HUES64 (cell line): ENCODE data around the gene PAK5.
"Not testable (repeated sequence)": the region's sequence is repeated elsewhere in the genome, so short reads cannot be mapped to it uniquely, and the experiment has no call there.

Experiments used
- H3K27ac ChIP-seq: 2 replicates; pipeline ENCODE4 v1.7.0; 2013; ENCODE audit warnings: low read depth, low read length, inconsistent platforms
- H3K27me3 ChIP-seq: 2 replicates; pipeline ENCODE4 v1.6.1; 2013; ENCODE audit warnings: mild to moderate bottlenecking, low read length; ENCODE audit not compliant: insufficient read depth
- H3K36me3 ChIP-seq: 2 replicates; pipeline ENCODE4 v1.6.1; 2013; ENCODE audit warnings: mild to moderate bottlenecking, low read length; ENCODE audit not compliant: insufficient read depth
- H3K4me1 ChIP-seq: 2 replicates; pipeline ENCODE4 v1.6.1; 2013; ENCODE audit warnings: mild to moderate bottlenecking, low read length, moderate library complexity; ENCODE audit not compliant: insufficient read depth
- H3K4me3 ChIP-seq: 2 replicates; pipeline ENCODE4 v1.5.1; 2013; ENCODE audit warnings: mild to moderate bottlenecking, low read length, moderate library complexity
- H3K9ac ChIP-seq: 2 replicates; pipeline ENCODE4 v1.6.1; 2013; ENCODE audit warnings: mild to moderate bottlenecking, low read depth, low read length
- H3K9me3 ChIP-seq: 2 replicates; pipeline ENCODE4 v1.6.1; 2013; ENCODE audit warnings: low read depth, low read length; ENCODE audit not compliant: insufficient read depth
- WGBS: fragments of 150-250, 120-280 bp; methylation state at CpG from one replicate; pipeline ENCODE4 v1.1.7; 2013; ENCODE audit warnings: missing lambda C conversion rate; 5-methylcytosine and 5-hydroxymethylcytosine counted together

The PAK5 gene

DNA sequence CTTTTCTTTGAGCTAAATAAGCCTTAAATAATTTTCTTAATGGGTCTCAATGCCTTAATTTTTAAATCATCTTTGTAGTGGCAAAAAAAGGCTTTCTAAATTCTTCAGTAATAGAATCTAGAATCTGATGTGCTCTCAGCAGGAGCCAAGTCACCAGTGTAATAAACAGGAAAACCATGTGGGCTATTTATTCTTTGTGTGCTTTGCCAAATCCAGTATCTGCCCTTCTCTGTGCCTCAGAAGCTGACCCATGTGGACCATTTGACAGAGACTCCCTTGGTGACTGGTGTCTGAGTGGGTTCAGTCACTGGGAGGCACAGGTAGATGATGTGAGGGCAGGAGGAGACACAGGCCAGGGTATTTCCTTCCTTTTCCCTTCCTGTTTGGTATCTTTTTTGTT lies 152.9 kb downstream of the PAK5 start:
- H3K9ac ChIP-seq = no peak overlapping the region

DNA sequence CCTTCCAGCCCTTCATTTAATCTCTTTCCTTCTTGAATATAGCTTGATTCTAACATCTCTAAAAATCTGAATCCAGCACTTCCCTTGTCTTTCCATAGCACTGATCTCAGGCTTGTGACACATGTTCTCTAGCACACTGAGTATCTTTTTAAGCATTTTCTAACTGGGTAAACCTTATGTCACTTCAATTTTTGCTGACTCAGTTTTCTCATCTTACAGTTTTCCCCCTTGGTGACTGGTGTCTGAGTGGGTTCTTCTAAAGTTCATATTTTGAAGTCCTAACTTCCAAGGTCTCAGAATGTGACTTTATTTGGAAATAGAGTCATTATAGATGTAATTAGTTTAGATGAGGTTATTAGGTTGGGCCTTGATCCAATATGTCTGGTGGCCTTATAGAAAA lies 153.9 kb downstream of the PAK5 start:
- Histone ChIP-seq H3K27me3 (no peaks in the 10 kb centered on the region), H3K4me3 (no peak overlapping the region), H3K9me3 (no peaks in the 10 kb centered on the region), H3K27ac (no peak overlapping the region), H3K36me3 (no peaks in the 10 kb centered on the region), H3K4me1 (peaks cover 3% of the 10 kb centered on the region; the same call in 1 of the 2 replicates), H3K9ac (no peak overlapping the region)

More for the DNA sequence above, 152.9 kb downstream of the PAK5 start:
- Histone ChIP-seq H3K4me1 (peaks cover 3% of the 10 kb centered on the region; the same call in 1 of the 2 replicates), H3K9me3 (no peaks in the 10 kb centered on the region), H3K27ac (no peak overlapping the region), H3K4me3 (no peak overlapping the region), H3K36me3 (no peaks in the 10 kb centered on the region), H3K27me3 (no peaks in the 10 kb centered on the region)

DNA sequence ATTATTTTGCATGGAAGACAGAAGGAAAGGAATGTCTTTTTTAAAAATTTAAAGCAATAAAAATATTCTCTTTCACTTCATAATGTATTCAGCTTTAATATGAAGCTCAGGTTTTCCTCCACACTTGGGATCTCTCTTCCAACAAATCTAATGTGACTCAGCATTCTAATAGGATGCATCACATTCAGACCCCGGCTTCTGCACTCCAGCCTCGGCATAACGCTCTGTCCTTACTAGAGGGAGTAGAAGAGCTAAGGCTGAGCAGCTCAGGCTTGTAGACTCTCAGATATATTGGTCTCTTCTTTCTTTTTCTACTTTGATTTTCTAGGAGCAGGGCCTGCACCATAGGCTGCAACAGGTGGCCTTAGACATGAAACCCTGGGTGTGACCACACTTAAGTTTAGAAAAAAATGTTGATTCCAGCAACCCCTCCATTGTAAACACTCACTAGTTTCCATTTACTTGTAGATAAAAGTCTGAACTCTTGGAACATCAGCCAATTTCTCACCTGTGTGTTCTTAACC lies 161.7 kb downstream of the PAK5 start:
- H3K36me3 ChIP-seq = no peaks in the 10 kb centered on the region
- H3K27me3 ChIP-seq = no peaks in the 10 kb centered on the region
- no peaks in the 10 kb centered on the region for H3K9me3 ChIP-seq
- WGBS = 85% methylated on average over 3 of the region's 3 CpGs
- H3K4me3 ChIP-seq = no peak overlapping the region
- H3K9ac ChIP-seq = no peak overlapping the region
- no peaks in the 10 kb centered on the region for H3K4me1 ChIP-seq
- no peak overlapping the region for H3K27ac ChIP-seq

DNA sequence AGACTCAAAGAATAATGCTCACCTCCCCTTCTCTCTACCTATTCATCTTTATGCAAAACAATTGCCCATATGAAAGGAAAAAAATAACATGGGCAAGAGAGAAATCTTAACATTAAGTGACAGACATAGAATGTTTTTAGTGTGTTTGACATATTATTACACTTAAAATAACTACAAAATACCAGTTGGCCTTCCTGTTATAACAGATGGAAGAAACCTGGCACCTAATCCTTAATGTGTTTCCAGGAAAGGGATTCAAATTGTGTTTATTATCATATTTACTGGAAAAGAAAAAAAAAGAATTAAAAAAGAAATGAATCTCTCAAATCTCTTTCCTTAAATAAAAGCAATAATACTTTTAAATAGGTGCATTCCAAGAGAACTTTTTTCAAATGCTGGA lies 165.9 kb downstream of the PAK5 start:
- H3K9me3 ChIP-seq = no peaks in the 10 kb centered on the region
- H3K27ac ChIP-seq = no peak overlapping the region
- H3K27me3 ChIP-seq = no peaks in the 10 kb centered on the region
- no peak overlapping the region for H3K9ac ChIP-seq
- no peaks in the 10 kb centered on the region for H3K4me1 ChIP-seq
- no peak overlapping the region for H3K4me3 ChIP-seq
- no peaks in the 10 kb centered on the region for H3K36me3 ChIP-seq

DNA sequence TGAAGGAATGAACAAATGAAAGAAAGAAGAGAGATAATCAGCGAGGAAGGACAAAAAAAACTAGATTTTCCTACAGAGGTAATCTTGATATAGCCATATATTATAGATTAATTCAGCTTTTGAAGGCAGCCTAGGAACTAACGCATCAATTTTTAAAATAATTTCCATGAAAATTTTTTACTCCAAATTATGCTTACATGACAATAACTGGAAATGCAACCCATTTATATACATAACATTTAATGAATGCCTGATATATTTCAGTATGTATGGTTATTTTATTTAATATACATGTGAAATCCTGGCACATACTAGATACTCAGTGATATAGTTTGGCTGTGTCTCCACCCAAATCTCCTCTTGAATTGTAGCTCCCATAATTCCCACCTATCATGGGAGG lies 166.8 kb downstream of the PAK5 start:
- no peak overlapping the region for H3K27ac ChIP-seq
- no peak overlapping the region for H3K4me3 ChIP-seq
- no peaks in the 10 kb centered on the region for H3K9me3 ChIP-seq
- no peak overlapping the region for H3K9ac ChIP-seq
- H3K27me3 ChIP-seq = no peaks in the 10 kb centered on the region
- H3K36me3 ChIP-seq = no peaks in the 10 kb centered on the region
- 78% methylated on average over 2 of the region's 2 CpGs for WGBS
- no peaks in the 10 kb centered on the region for H3K4me1 ChIP-seq

DNA sequence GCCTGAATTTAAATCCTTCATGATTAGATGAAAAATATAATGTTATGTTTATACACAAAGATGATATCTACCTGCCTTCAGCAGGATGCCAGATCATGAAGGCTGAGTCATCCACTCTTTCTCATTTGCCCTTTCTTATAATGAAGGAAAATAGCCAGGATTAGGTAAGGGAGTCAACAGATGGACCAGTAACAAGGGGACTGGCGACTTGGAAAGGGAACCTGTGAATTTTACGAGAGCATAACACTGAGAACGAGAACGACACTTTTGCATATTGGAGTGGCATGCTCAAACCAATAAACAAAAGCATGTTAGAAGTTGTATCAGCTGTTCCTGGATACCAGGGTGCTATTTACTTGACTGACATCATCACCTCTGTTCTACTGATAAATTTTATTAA lies 170.5 kb downstream of the PAK5 start:
- Histone ChIP-seq H3K27ac (no peak overlapping the region), H3K4me1 (peaks cover 2% of the 10 kb centered on the region; the same call in 1 of the 2 replicates), H3K27me3 (no peaks in the 10 kb centered on the region), H3K4me3 (no peak overlapping the region), H3K9ac (no peak overlapping the region), H3K36me3 (no peaks in the 10 kb centered on the region), H3K9me3 (no peaks in the 10 kb centered on the region)
- WGBS = 78% methylated on average over 4 of the region's 4 CpGs

DNA sequence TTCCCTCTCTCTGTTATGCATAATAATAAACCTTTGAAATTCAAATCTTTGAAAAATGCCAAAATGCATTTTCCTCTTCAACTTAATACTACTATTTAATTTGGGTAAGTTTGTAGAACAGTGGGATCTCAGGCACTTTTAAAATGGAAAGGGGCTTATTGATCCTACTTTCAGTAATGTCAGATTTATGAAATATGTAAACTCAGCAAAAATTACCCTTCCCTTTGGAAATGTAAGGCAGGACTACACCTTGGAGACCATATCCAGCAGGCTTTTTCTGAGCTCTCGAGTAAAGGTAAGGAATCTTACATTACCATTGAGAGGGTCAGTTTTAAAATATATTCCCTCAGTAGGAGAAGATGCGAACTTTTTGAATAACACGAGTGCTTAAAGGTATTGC lies 175.5 kb downstream of the PAK5 start:
- 75% methylated on average over 1 of the region's 3 CpGs for WGBS
- H3K4me3 ChIP-seq = no peak overlapping the region
- H3K27me3 ChIP-seq = no peaks in the 10 kb centered on the region
- H3K9ac ChIP-seq = no peak overlapping the region
- no peaks in the 10 kb centered on the region for H3K9me3 ChIP-seq
- H3K27ac ChIP-seq = no peak overlapping the region
- H3K4me1 ChIP-seq = peaks cover 3% of the 10 kb centered on the region; the same call in 1 of the 2 replicates
- H3K36me3 ChIP-seq = no peaks in the 10 kb centered on the region

DNA sequence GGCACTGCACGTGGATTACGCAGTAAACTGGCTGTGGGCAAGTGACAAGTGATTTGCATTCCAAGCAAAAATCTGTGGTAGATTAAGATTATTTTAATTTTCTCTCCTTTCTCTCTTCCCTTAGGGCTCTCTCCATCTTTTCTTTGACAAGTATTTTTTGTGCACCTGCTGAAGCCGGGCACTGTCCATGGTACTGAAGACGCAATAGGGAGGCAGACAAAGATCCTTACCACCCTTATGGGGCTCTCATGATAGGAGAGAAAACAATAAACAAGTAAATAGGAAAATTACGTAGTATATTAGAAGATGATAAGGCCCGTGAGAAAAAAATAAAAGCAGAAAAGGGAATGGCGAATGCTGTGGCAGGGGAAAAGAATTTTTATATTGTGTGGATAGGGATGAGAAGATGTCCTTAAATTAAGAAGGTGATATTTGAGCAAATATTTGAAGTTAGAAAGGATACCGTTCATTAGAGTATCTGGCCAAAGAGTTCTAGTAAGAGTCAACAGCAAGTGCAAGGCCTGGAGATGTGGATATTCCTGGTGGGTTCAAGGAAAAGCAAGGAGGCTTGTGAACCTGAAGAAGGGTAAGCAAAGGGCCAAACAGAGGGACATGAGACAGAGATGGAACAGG lies 178.5 kb downstream of the PAK5 start:
- Histone ChIP-seq H3K27me3 (no peaks in the 10 kb centered on the region; the same call in 1 of the 2 replicates), H3K36me3 (no peaks in the 10 kb centered on the region), H3K4me1 (peaks cover 3% of the 10 kb centered on the region; the same call in 1 of the 2 replicates), H3K9me3 (no peaks in the 10 kb centered on the region), H3K9ac (no peak overlapping the region), H3K4me3 (no peak overlapping the region), H3K27ac (no peak overlapping the region)
- WGBS = 53% methylated on average over 8 of the region's 8 CpGs

DNA sequence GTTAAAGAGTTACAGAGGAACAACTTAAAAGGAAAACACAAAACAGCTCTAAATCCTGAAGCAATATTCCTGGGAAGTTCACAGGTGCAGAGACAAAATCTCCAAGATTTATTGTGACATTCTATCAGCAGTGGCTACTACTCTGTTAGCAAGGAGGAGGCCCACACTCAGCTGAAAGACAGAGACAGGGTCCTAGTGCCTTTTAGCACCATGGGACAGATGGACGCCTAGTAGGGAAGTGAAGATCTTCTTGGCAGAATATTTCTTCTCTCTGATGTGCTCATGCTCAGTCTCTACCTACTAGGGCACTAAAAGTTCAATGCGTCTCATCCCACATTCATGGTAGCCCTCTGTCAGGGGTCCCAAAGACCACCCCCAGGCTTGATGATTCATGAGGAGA lies 191.1 kb downstream of the PAK5 start:
- 94% methylated on average over 2 of the region's 2 CpGs for WGBS
- no peaks in the 10 kb centered on the region for H3K27me3 ChIP-seq
- no peak overlapping the region for H3K27ac ChIP-seq
- no peaks in the 10 kb centered on the region for H3K9me3 ChIP-seq
- H3K36me3 ChIP-seq = no peaks in the 10 kb centered on the region
- H3K9ac ChIP-seq = no peak overlapping the region
- H3K4me3 ChIP-seq = no peak overlapping the region
- no peaks in the 10 kb centered on the region for H3K4me1 ChIP-seq

DNA sequence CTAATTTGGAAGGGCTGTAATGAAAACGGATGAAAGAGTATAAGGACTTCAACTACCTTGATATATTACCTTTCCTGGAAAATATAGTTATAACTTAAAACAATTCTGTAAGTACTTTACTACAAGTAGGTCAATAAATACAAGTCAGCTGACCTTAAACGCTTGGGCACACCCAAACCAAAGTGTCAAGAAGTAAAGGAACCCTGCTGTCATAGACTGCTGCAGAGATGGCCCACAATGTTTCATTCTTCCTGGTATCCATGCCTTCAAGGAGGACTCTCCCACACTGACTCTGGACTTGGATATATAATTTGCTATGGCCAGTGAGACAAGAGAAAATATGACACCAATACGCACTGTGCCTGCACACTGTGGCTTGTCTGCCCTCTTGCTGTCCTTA lies 192.5 kb downstream of the PAK5 start:
- H3K4me3 ChIP-seq = no peak overlapping the region
- no peak overlapping the region for H3K27ac ChIP-seq
- no peaks in the 10 kb centered on the region for H3K27me3 ChIP-seq
- no peaks in the 10 kb centered on the region for H3K36me3 ChIP-seq
- H3K9me3 ChIP-seq = no peaks in the 10 kb centered on the region
- no peaks in the 10 kb centered on the region for H3K4me1 ChIP-seq
- WGBS = 97% methylated on average over 2 of the region's 3 CpGs
- H3K9ac ChIP-seq = no peak overlapping the region

DNA sequence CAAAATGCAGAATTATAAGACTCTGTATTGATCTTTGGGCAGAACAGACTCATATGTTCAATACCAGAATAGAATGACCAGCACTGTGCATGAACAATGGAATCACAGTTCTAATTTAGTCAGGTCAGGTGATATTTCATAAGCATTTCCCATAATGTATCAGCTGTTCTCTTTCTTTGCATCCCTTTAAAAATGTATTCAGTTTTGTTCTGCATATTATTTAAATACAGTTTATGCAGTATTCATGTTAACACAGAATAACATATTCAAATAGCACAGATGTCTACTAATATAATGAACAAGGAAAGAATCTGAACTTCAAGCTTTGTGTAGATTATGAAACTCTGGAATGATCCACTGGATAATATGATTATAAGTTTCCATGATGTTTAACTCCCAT lies 196.0 kb downstream of the PAK5 start:
- no peak overlapping the region for H3K4me3 ChIP-seq
- H3K27me3 ChIP-seq = no peaks in the 10 kb centered on the region
- H3K9ac ChIP-seq = no peak overlapping the region
- no peak overlapping the region for H3K27ac ChIP-seq
- no peaks in the 10 kb centered on the region for H3K4me1 ChIP-seq
- no peaks in the 10 kb centered on the region for H3K36me3 ChIP-seq
- H3K9me3 ChIP-seq = no peaks in the 10 kb centered on the region

DNA sequence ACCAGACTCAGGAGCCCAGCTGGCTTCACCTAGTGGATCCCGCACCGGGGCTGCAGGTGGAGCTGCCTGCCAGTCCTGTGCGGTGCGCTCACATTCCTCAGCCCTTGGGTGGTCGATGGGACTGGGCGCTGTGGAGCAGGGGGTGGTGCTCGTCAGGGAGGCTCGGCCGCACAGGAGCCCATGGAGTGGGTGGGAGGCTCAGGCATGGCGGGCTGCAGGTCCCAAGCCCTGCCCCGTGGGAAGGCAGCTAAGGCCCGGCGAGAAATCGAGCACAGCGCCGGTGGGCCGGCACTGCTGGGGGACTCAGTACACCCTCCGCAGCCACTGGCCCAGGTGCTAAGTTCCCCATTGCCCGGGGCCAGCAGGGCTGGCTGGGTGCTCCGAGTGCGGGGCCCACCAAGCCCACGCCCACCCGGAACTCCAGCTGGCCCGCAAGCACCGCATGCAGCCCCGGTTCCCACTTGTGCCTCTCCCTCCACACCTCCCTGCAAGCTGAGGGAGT lies 197.3 kb downstream of the PAK5 start:
- H3K27me3 ChIP-seq, H3K36me3 ChIP-seq, H3K4me3 ChIP-seq, H3K9ac ChIP-seq, H3K4me1 ChIP-seq, H3K9me3 ChIP-seq, H3K27ac ChIP-seq: not testable (repeated sequence)
- WGBS = 90% methylated on average over 25 of the region's 26 CpGs
